ENCODE results near the gene ERBB4. TPM values are rescaled to one million over a fixed set of nuclear protein-coding genes. Genes with fewer than 3 reads are reported as not detected.

ERBB4 gene
- total RNA-seq, 5 donors from 2014 or later (not counting 1 experiment from before 2014, with no cell fraction given): 0.03 to 0.06 TPM; not detected in 3

GRCh38 chr2:212392043-212392442 lies 146.6 kb downstream of the ERBB4 start:
- H3K9me3 ChIP-seq: no peaks in the 10 kb centered on the region
- Mint-ChIP-seq H3K4me1 (no peaks in the 10 kb centered on the region), H3K27me3 (no peaks in the 10 kb centered on the region), H3K36me3 (no peaks in the 10 kb centered on the region), H3K4me3 (no peak overlapping the region), H3K27ac (no peak overlapping the region), H3K9me3 (no peaks in the 10 kb centered on the region)
- H3K27ac ChIP-seq (ENCODE audit: low read length): no peak overlapping the region
- ATAC-seq (replicated peaks in 1 of 4) (no peak), DNase-seq (no peak)
- H3K27me3 ChIP-seq (replicated peaks in 1 of 2; ENCODE audit: control insufficient read depth in 2 of 2, extremely low read depth in 1 of 2, insufficient read depth in 2 of 2, low read length in 1 of 2): no peaks in the 10 kb centered on the region
- no CpG with 5 or more reads among the region's 2 CpGs for WGBS (ENCODE audit: insufficient coverage)
- POLR2A ChIA-PET: no interaction called here
- no peaks in the 10 kb centered on the region for H3K4me1 ChIP-seq (ENCODE audit: control insufficient read depth in 1 of 2, extremely low read depth in 1 of 2, insufficient read depth in 2 of 2, low read length in 2 of 2)
- CTCF ChIA-PET: no interaction called here
- H3K4me3 ChIP-seq (ENCODE audit: control insufficient read depth in 1 of 2, extremely low read depth in 1 of 2, low read length in 1 of 2): no peak overlapping the region
- H3K36me3 ChIP-seq (ENCODE audit: control insufficient read depth in 2 of 2, extremely low read depth in 1 of 2, insufficient read depth in 1 of 2, low read length in 1 of 2): no peaks in the 10 kb centered on the region

GRCh38 chr2:212387146-212387545 lies 151.5 kb downstream of the ERBB4 start:
- no peaks in the 10 kb centered on the region for H3K36me3 ChIP-seq (ENCODE audit: control insufficient read depth in 2 of 2, extremely low read depth in 1 of 2, insufficient read depth in 1 of 2, low read length in 1 of 2)
- ATAC-seq (replicated peaks in 1 of 4): no peak
- H3K9me3 ChIP-seq: no peaks in the 10 kb centered on the region
- Mint-ChIP-seq H3K9me3 (no peaks in the 10 kb centered on the region), H3K4me3 (no peak overlapping the region), H3K27ac (no peak overlapping the region), H3K4me1 (no peaks in the 10 kb centered on the region), H3K27me3 (no peaks in the 10 kb centered on the region), H3K36me3 (no peaks in the 10 kb centered on the region)
- no peak overlapping the region for H3K27ac ChIP-seq (ENCODE audit: low read length)
- WGBS (ENCODE audit: insufficient coverage): 80% methylated on average over 1 of the region's 4 CpGs
- DNase-seq: no peak
- H3K4me3 ChIP-seq (ENCODE audit: control insufficient read depth in 1 of 2, extremely low read depth in 1 of 2, low read length in 1 of 2): no peak overlapping the region
- POLR2A ChIA-PET: interaction anchor here in 1 of 2 donors (0.6 kb wide), 1 partner anchor 89 kb away, joined by 3 read pairs; no protein-coding TSS in a partner anchor
- H3K27me3 ChIP-seq (replicated peaks in 1 of 2; ENCODE audit: control insufficient read depth in 2 of 2, extremely low read depth in 1 of 2, insufficient read depth in 2 of 2, low read length in 1 of 2): no peaks in the 10 kb centered on the region
- CTCF ChIA-PET: no interaction called here
- no peaks in the 10 kb centered on the region for H3K4me1 ChIP-seq (ENCODE audit: control insufficient read depth in 1 of 2, extremely low read depth in 1 of 2, insufficient read depth in 2 of 2, low read length in 2 of 2)

- ATAC-seq (replicated peaks in 1 of 4) (no peak), DNase-seq (no peak)
- H3K27me3 ChIP-seq (replicated peaks in 1 of 2; ENCODE audit: control insufficient read depth in 2 of 2, extremely low read depth in 1 of 2, insufficient read depth in 2 of 2, low read length in 1 of 2): no peaks in the 10 kb centered on the region
- H3K36me3 ChIP-seq (ENCODE audit: control insufficient read depth in 2 of 2, extremely low read depth in 1 of 2, insufficient read depth in 1 of 2, low read length in 1 of 2): no peaks in the 10 kb centered on the region
- no peak overlapping the region for H3K4me3 ChIP-seq (ENCODE audit: control insufficient read depth in 1 of 2, extremely low read depth in 1 of 2, low read length in 1 of 2)
- no CpG with 5 or more reads among the region's 2 CpGs for WGBS (ENCODE audit: insufficient coverage)
- POLR2A ChIA-PET: no interaction called here
- Mint-ChIP-seq H3K27me3 (no peaks in the 10 kb centered on the region), H3K27ac (no peak overlapping the region), H3K9me3 (no peaks in the 10 kb centered on the region), H3K4me3 (no peak overlapping the region), H3K4me1 (no peaks in the 10 kb centered on the region), H3K36me3 (no peaks in the 10 kb centered on the region)
- CTCF ChIA-PET: interaction anchor here in 1 of 2 donors (0.6 kb wide), 1 partner anchor 990 kb away, joined by 3 read pairs; no protein-coding TSS in a partner anchor
- H3K27ac ChIP-seq (ENCODE audit: low read length): no peak overlapping the region
- no peaks in the 10 kb centered on the region for H3K9me3 ChIP-seq
- H3K4me1 ChIP-seq (ENCODE audit: control insufficient read depth in 1 of 2, extremely low read depth in 1 of 2, insufficient read depth in 2 of 2, low read length in 2 of 2): no peaks in the 10 kb centered on the region
Measured at GRCh38 chr2:212385241-212385640, 153.4 kb downstream of the ERBB4 start.

GRCh38 chr2:212384027-212384426 lies 154.6 kb downstream of the ERBB4 start:
- no CpG with 5 or more reads among the region's 2 CpGs for WGBS (ENCODE audit: insufficient coverage)

GRCh38 chr2:212381428-212382102 lies 157.0 kb downstream of the ERBB4 start:
- Histone ChIP-seq H3K36me3 (ENCODE audit: control insufficient read depth in 2 of 2, extremely low read depth in 1 of 2, insufficient read depth in 1 of 2, low read length in 1 of 2) (no peaks in the 10 kb centered on the region), H3K4me1 (ENCODE audit: control insufficient read depth in 1 of 2, extremely low read depth in 1 of 2, insufficient read depth in 2 of 2, low read length in 2 of 2) (no peaks in the 10 kb centered on the region), H3K27me3 (replicated peaks in 1 of 2; ENCODE audit: control insufficient read depth in 2 of 2, extremely low read depth in 1 of 2, insufficient read depth in 2 of 2, low read length in 1 of 2) (no peaks in the 10 kb centered on the region), H3K27ac (ENCODE audit: low read length) (no peak overlapping the region), H3K9me3 (no peaks in the 10 kb centered on the region), H3K4me3 (ENCODE audit: control insufficient read depth in 1 of 2, extremely low read depth in 1 of 2, low read length in 1 of 2) (no peak overlapping the region)
- no CpG with 5 or more reads among the region's 1 CpG for WGBS (ENCODE audit: insufficient coverage)
- no peaks in the 10 kb centered on the region for H3K27me3 Mint-ChIP-seq
- no peak overlapping the region for H3K27ac Mint-ChIP-seq
- H3K36me3 Mint-ChIP-seq: no peaks in the 10 kb centered on the region
- DNase-seq (no peak), ATAC-seq (replicated peaks in 1 of 4) (no peak)
- ChIA-PET CTCF (no interaction called here), POLR2A (no interaction called here)
- no peak overlapping the region for H3K4me3 Mint-ChIP-seq
- peaks cover 0 to 3% (median 0%) of the 10 kb centered on the region in 3 donors for H3K9me3 Mint-ChIP-seq
- H3K4me1 Mint-ChIP-seq: no peaks in the 10 kb centered on the region

More at GRCh38 chr2:212384027-212384426, 154.6 kb downstream of the ERBB4 start:
- Histone ChIP-seq H3K4me3 (ENCODE audit: control insufficient read depth in 1 of 2, extremely low read depth in 1 of 2, low read length in 1 of 2) (no peak overlapping the region), H3K27me3 (replicated peaks in 1 of 2; ENCODE audit: control insufficient read depth in 2 of 2, extremely low read depth in 1 of 2, insufficient read depth in 2 of 2, low read length in 1 of 2) (no peaks in the 10 kb centered on the region), H3K36me3 (ENCODE audit: control insufficient read depth in 2 of 2, extremely low read depth in 1 of 2, insufficient read depth in 1 of 2, low read length in 1 of 2) (no peaks in the 10 kb centered on the region), H3K9me3 (no peaks in the 10 kb centered on the region), H3K4me1 (ENCODE audit: control insufficient read depth in 1 of 2, extremely low read depth in 1 of 2, insufficient read depth in 2 of 2, low read length in 2 of 2) (no peaks in the 10 kb centered on the region), H3K27ac (ENCODE audit: low read length) (no peak overlapping the region)
- DNase-seq (no peak), ATAC-seq (replicated peaks in 1 of 4) (no peak)
- ChIA-PET CTCF (no interaction called here), POLR2A (no interaction called here)
- Mint-ChIP-seq H3K4me3 (no peak overlapping the region), H3K27me3 (no peaks in the 10 kb centered on the region), H3K4me1 (no peaks in the 10 kb centered on the region), H3K9me3 (no peaks in the 10 kb centered on the region), H3K27ac (no peak overlapping the region), H3K36me3 (no peaks in the 10 kb centered on the region)

- no peaks in the 10 kb centered on the region for H3K4me1 Mint-ChIP-seq
- H3K9me3 Mint-ChIP-seq: peaks cover 0 to 6% (median 2%) of the 10 kb centered on the region in 3 donors
- Histone ChIP-seq H3K4me3 (ENCODE audit: control insufficient read depth in 1 of 2, extremely low read depth in 1 of 2, low read length in 1 of 2) (no peak overlapping the region), H3K27me3 (replicated peaks in 1 of 2; ENCODE audit: control insufficient read depth in 2 of 2, extremely low read depth in 1 of 2, insufficient read depth in 2 of 2, low read length in 1 of 2) (no peaks in the 10 kb centered on the region), H3K4me1 (ENCODE audit: control insufficient read depth in 1 of 2, extremely low read depth in 1 of 2, insufficient read depth in 2 of 2, low read length in 2 of 2) (no peaks in the 10 kb centered on the region), H3K27ac (ENCODE audit: low read length) (no peak overlapping the region), H3K9me3 (no peaks in the 10 kb centered on the region), H3K36me3 (ENCODE audit: control insufficient read depth in 2 of 2, extremely low read depth in 1 of 2, insufficient read depth in 1 of 2, low read length in 1 of 2) (no peaks in the 10 kb centered on the region)
- no peaks in the 10 kb centered on the region for H3K36me3 Mint-ChIP-seq
- H3K27me3 Mint-ChIP-seq: no peaks in the 10 kb centered on the region
- no peak for ATAC-seq (replicated peaks in 1 of 4)
- H3K27ac Mint-ChIP-seq: no peak overlapping the region
- no CpG with 5 or more reads among the region's 3 CpGs for WGBS (ENCODE audit: insufficient coverage)
- POLR2A ChIA-PET: no interaction called here
- H3K4me3 Mint-ChIP-seq: no peak overlapping the region
- CTCF ChIA-PET: no interaction called here
- no peak for DNase-seq
Measured at GRCh38 chr2:212379103-212379502, 159.5 kb downstream of the ERBB4 start.

GRCh38 chr2:212367431-212367830 lies 171.2 kb downstream of the ERBB4 start:
- Mint-ChIP-seq H3K4me3 (no peak overlapping the region), H3K36me3 (no peaks in the 10 kb centered on the region), H3K9me3 (peaks cover 0 to 13% (median 8%) of the 10 kb centered on the region in 3 donors), H3K27ac (no peak overlapping the region), H3K27me3 (no peaks in the 10 kb centered on the region), H3K4me1 (no peaks in the 10 kb centered on the region)
- Histone ChIP-seq H3K36me3 (ENCODE audit: control insufficient read depth in 2 of 2, extremely low read depth in 1 of 2, insufficient read depth in 1 of 2, low read length in 1 of 2) (no peaks in the 10 kb centered on the region), H3K4me3 (ENCODE audit: control insufficient read depth in 1 of 2, extremely low read depth in 1 of 2, low read length in 1 of 2) (no peak overlapping the region), H3K4me1 (ENCODE audit: control insufficient read depth in 1 of 2, extremely low read depth in 1 of 2, insufficient read depth in 2 of 2, low read length in 2 of 2) (no peaks in the 10 kb centered on the region), H3K27me3 (replicated peaks in 1 of 2; ENCODE audit: control insufficient read depth in 2 of 2, extremely low read depth in 1 of 2, insufficient read depth in 2 of 2, low read length in 1 of 2) (no peaks in the 10 kb centered on the region), H3K9me3 (no peaks in the 10 kb centered on the region), H3K27ac (ENCODE audit: low read length) (no peak overlapping the region)
- ChIA-PET POLR2A (no interaction called here), CTCF (no interaction called here)
- ATAC-seq (replicated peaks in 1 of 4) (no peak), DNase-seq (no peak)
- WGBS (ENCODE audit: insufficient coverage): 60% methylated on average over 1 of the region's 1 CpG

All from T-cell (primary cell).